Measurements from ENCODE around the gene MOSPD3. TPM values are rescaled to one million over a fixed set of nuclear protein-coding genes. Genes with fewer than 3 reads are reported as not detected.

MOSPD3 gene
- total and polyA plus RNA-seq, 8 donors, result 4.0 to 30.7 (median 20.4) TPM; not detected in 1

- intact Hi-C loops (cut with DNase I; ENCODE audit: low total_unique reads), result no loop called here
- no peaks in the 10 kb centered on the region for H3K36me3 ChIP-seq
- H3K27ac ChIP-seq, result peak within 1 kb of the TSS in 1 of 5 donors; percentile 3
- peak in 1 of 2 donors; percentile 65 for DNase-seq
- no peak within 1 kb of the TSS for H3K4me3 ChIP-seq
- H3K27me3 ChIP-seq, result peaks cover 0 to 52% (median 21%) of the 10 kb centered on the region in 3 donors
- TF ChIP-seq EP300 (IDR thresholded peaks at IDR 0.05), result no peak
- no peak for TF ChIP-seq POLR2A (IDR thresholded peaks at IDR 0.05)
- TF ChIP-seq, protein P1, sequence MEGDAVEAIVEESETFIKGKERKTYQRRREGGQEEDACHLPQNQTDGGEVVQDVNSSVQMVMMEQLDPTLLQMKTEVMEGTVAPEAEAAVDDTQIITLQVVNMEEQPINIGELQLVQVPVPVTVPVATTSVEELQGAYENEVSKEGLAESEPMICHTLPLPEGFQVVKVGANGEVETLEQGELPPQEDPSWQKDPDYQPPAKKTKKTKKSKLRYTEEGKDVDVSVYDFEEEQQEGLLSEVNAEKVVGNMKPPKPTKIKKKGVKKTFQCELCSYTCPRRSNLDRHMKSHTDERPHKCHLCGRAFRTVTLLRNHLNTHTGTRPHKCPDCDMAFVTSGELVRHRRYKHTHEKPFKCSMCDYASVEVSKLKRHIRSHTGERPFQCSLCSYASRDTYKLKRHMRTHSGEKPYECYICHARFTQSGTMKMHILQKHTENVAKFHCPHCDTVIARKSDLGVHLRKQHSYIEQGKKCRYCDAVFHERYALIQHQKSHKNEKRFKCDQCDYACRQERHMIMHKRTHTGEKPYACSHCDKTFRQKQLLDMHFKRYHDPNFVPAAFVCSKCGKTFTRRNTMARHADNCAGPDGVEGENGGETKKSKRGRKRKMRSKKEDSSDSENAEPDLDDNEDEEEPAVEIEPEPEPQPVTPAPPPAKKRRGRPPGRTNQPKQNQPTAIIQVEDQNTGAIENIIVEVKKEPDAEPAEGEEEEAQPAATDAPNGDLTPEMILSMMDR (IDR thresholded peaks at IDR 0.05), result no peak
- no peak for TF ChIP-seq POLR2AphosphoS5 (IDR thresholded peaks at IDR 0.05)
- H3K9me3 ChIP-seq, result no peaks in the 10 kb centered on the region
- 17 to 31% (median 26%) methylated on average over 9 to 10 of the region's 10 CpGs for WGBS, 5 donors
- H3K4me1 ChIP-seq, result peaks cover 0 to 7% (median 6%) of the 10 kb centered on the region in 4 donors
These were observed 29.1 kb downstream of the MOSPD3 start, which contains the start of gene TFR2 for GRCh38 chr7:100641463-100641859. TFR2 (minus strand) TSS chr7:100641552; CDS start chr7:100641509, 43 bp downstream.

GRCh38 chr7:100641860-100642533 is 29.7 kb downstream of the MOSPD3 start:
- Histone ChIP-seq H3K9me3 (no peaks in the 10 kb centered on the region), H3K4me3 (no peak overlapping the region), H3K27ac (peak overlapping the region in 1 of 5 donors; percentile 3), H3K27me3 (peaks cover 0 to 57% (median 26%) of the 10 kb centered on the region in 3 donors), H3K4me1 (peaks cover 0 to 7% (median 6%) of the 10 kb centered on the region in 4 donors), H3K36me3 (no peaks in the 10 kb centered on the region)
- DNase-seq, result no peak
- WGBS, 5 donors, result 66 to 82% (median 70%) methylated on average over 10 of the region's 10 CpGs
- intact Hi-C loops (cut with DNase I; ENCODE audit: low total_unique reads), result no loop called here
- TF ChIP-seq POLR2AphosphoS5 (IDR thresholded peaks at IDR 0.05), result no peak
- no peak for TF ChIP-seq POLR2A (IDR thresholded peaks at IDR 0.05)
- TF ChIP-seq EP300 (IDR thresholded peaks at IDR 0.05), result no peak
- TF ChIP-seq, protein P1 (IDR thresholded peaks at IDR 0.05), result no peak

DNA sequence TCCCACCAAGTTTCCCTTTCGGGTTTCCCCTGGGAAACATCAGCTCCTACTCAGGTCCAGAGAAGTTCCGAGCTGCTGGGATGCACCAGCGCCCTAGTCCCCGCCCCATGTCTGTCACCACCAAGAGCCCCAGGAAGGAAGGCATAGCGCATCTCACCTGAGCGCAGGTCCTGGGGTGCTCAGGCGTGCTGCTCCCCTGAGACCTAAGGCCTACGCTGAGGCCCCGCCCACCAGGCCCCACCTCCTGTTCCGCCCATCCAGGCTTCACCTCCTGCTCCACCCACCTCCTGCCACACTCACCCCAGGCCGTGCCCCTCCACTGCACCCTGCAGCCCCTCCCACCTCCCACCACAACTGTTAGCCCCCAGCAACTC is 30.2 kb downstream of the MOSPD3 start:
- 37 to 57% (median 49%) methylated on average over 5 to 11 of the region's 11 CpGs for WGBS, 5 donors
- TF ChIP-seq EP300 (IDR thresholded peaks at IDR 0.05), result no peak
- no peak for TF ChIP-seq POLR2A (IDR thresholded peaks at IDR 0.05)
- no peak for TF ChIP-seq POLR2AphosphoS5 (IDR thresholded peaks at IDR 0.05)
- Histone ChIP-seq H3K27me3 (peaks cover 0 to 63% (median 31%) of the 10 kb centered on the region in 3 donors), H3K36me3 (no peaks in the 10 kb centered on the region), H3K4me1 (peaks cover 0 to 7% (median 6%) of the 10 kb centered on the region in 4 donors), H3K4me3 (no peak overlapping the region), H3K9me3 (no peaks in the 10 kb centered on the region), H3K27ac (no peak overlapping the region)
- intact Hi-C loops (cut with DNase I; ENCODE audit: low total_unique reads), result no loop called here
- peak; percentile 38 to 70 for DNase-seq

GRCh38 chr7:100649826-100650565 is 37.7 kb downstream of the MOSPD3 start:
- intact Hi-C loops (cut with DNase I; ENCODE audit: low total_unique reads), result no loop called here
- TF ChIP-seq POLR2AphosphoS5 (IDR thresholded peaks at IDR 0.05), result no peak
- TF ChIP-seq EP300 (IDR thresholded peaks at IDR 0.05), result no peak
- TF ChIP-seq, protein P1 (IDR thresholded peaks at IDR 0.05), result no peak
- TF ChIP-seq POLR2A (IDR thresholded peaks at IDR 0.05), result no peak
- Histone ChIP-seq H3K9me3 (no peaks in the 10 kb centered on the region), H3K4me3 (no peak overlapping the region), H3K27ac (no peak overlapping the region), H3K4me1 (no peaks in the 10 kb centered on the region), H3K36me3 (no peaks in the 10 kb centered on the region), H3K27me3 (peaks cover 4 to 86% (median 23%) of the 10 kb centered on the region in 3 donors)
- DNase-seq, result no peak
- 73 to 79% (median 75%) methylated on average over 15 of the region's 15 CpGs for WGBS, 5 donors

All from stomach (tissue), 9 donors.